Liver (tissue), 3 donors: Measurements from ENCODE around the gene HSD17B1.

Source experiments
- HNF4G ChIP-seq: IDR thresholded peaks from 2 replicates; pipeline ENCODE4 v1.6.1; 2016; ENCODE audit warnings: antibody characterized with exemption
- JUND ChIP-seq, 2 donors: IDR thresholded peaks; 2 replicates each; pipeline ENCODE4 v1.6.1; 2016; ENCODE audit warnings: antibody characterized with exemption in 2 of 2
- SP1 ChIP-seq: IDR thresholded peaks from 2 replicates; pipeline ENCODE4 v1.6.1; 2018; ENCODE audit warnings: antibody characterized with exemption, mild to moderate bottlenecking
- YY1 ChIP-seq: IDR thresholded peaks from 2 replicates; pipeline ENCODE4 v1.6.1; 2016; ENCODE audit warnings: antibody characterized with exemption, mild to moderate bottlenecking
- TF ChIP-seq, protein P1 (sequence below): IDR thresholded peaks from 2 replicates; pipeline ENCODE4 v1.6.1; 2016; ENCODE audit warnings: antibody characterized with exemption, mild to moderate bottlenecking
- TF ChIP-seq, protein P2 (sequence below): fragments of 150-350 bp; IDR thresholded peaks from 2 replicates; pipeline ENCODE4 v1.5.1; 2017; ENCODE audit warnings: improper control_type of control experiment, low read depth, low read length; ENCODE audit not compliant: missing input control
- TF ChIP-seq, protein P3 (sequence below): IDR thresholded peaks from 2 replicates; pipeline ENCODE4 v1.6.1; 2016; ENCODE audit warnings: antibody characterized with exemption
- donor health status: healthy.
- donor health status: healthy.

DNA sequence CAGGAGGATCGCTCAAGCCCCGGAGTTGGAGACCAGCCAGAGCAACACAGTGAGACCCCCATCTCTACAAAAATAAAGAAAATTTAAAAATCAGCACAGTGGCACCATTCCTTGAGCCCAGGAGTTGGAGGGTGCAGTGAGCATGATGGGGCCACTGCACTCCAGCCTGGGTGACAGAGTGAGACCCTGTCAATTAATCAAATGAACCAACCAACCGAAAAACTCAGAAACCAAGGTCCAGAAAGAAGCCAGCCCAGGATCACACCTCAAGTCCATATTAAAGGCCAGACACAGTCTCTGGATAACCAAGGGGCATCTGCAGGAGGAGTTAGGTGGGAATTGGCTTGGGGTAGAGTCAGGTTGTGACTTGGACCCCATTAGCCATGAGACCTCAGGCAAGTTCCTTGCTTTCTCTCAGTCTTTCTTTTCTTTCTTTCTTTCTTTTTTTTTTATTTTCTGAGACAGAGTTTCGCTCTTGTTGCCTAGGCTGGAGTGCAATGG, 2.4 kb downstream of the HSD17B1 start:
- TF ChIP-seq, protein P1, sequence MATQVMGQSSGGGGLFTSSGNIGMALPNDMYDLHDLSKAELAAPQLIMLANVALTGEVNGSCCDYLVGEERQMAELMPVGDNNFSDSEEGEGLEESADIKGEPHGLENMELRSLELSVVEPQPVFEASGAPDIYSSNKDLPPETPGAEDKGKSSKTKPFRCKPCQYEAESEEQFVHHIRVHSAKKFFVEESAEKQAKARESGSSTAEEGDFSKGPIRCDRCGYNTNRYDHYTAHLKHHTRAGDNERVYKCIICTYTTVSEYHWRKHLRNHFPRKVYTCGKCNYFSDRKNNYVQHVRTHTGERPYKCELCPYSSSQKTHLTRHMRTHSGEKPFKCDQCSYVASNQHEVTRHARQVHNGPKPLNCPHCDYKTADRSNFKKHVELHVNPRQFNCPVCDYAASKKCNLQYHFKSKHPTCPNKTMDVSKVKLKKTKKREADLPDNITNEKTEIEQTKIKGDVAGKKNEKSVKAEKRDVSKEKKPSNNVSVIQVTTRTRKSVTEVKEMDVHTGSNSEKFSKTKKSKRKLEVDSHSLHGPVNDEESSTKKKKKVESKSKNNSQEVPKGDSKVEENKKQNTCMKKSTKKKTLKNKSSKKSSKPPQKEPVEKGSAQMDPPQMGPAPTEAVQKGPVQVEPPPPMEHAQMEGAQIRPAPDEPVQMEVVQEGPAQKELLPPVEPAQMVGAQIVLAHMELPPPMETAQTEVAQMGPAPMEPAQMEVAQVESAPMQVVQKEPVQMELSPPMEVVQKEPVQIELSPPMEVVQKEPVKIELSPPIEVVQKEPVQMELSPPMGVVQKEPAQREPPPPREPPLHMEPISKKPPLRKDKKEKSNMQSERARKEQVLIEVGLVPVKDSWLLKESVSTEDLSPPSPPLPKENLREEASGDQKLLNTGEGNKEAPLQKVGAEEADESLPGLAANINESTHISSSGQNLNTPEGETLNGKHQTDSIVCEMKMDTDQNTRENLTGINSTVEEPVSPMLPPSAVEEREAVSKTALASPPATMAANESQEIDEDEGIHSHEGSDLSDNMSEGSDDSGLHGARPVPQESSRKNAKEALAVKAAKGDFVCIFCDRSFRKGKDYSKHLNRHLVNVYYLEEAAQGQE = no peak
- TF ChIP-seq, protein P2, sequence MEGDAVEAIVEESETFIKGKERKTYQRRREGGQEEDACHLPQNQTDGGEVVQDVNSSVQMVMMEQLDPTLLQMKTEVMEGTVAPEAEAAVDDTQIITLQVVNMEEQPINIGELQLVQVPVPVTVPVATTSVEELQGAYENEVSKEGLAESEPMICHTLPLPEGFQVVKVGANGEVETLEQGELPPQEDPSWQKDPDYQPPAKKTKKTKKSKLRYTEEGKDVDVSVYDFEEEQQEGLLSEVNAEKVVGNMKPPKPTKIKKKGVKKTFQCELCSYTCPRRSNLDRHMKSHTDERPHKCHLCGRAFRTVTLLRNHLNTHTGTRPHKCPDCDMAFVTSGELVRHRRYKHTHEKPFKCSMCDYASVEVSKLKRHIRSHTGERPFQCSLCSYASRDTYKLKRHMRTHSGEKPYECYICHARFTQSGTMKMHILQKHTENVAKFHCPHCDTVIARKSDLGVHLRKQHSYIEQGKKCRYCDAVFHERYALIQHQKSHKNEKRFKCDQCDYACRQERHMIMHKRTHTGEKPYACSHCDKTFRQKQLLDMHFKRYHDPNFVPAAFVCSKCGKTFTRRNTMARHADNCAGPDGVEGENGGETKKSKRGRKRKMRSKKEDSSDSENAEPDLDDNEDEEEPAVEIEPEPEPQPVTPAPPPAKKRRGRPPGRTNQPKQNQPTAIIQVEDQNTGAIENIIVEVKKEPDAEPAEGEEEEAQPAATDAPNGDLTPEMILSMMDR = no peak
- TF ChIP-seq HNF4G (no peak), YY1 (no peak), JUND (IDR thresholded peaks at IDR 0.05) (no peak), SP1 (no peak)
- TF ChIP-seq, protein P3, sequence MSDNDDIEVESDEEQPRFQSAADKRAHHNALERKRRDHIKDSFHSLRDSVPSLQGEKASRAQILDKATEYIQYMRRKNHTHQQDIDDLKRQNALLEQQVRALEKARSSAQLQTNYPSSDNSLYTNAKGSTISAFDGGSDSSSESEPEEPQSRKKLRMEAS = no peak
